IMR-90 (cell line): ENCODE data around the gene DTD1. TPM values are rescaled to one million over a fixed set of nuclear protein-coding genes. Genes with fewer than 3 reads are reported as not detected.

Source experiments
- ATAC-seq: fragments of 200-7000 bp; cut with Tn5 transposase; 2 replicates; pipeline ENCODE4 v1.9.1; 2020; ENCODE audit warnings: low read depth, mild to moderate bottlenecking, moderate library complexity
- BruUV-seq: library from RNA; stranded (reverse); fragments of 400-500 nt; replicated peaks from 2 replicates; lab custom pipeline; 2021; lab: Mats Ljungman, UMichigan
- CTCF ChIA-PET: fragments of 300-600 bp; formaldehyde crosslinking; extraction: SDS; loops from one replicate; lab custom pipeline; 2021; ENCODE audit warnings: antibody characterized with exemption; lab: Yijun Ruan, JAX
- POLR2A ChIA-PET: fragments of 300-600 bp; sonication (Branson Sonifier 250); formaldehyde crosslinking; loops from one replicate; lab custom pipeline; 2022; ENCODE audit warnings: antibody characterized with exemption; ENCODE audit not compliant: unreplicated experiment; lab: Charles Lee
- DNase-seq: peaks from one replicate; pipeline ENCODE4 v3.0.0; 2013
- H2AFZ ChIP-seq: replicated peaks from 2 replicates; pipeline ENCODE3; 2013; ENCODE audit warnings: low read length, mild to moderate bottlenecking; ENCODE audit not compliant: poor library complexity
- H2AK5ac ChIP-seq: 2 replicates; pipeline ENCODE4 v1.6.1; 2013; ENCODE audit warnings: low read depth, low read length, inconsistent platforms
- H2AK9ac ChIP-seq: replicated peaks from 2 replicates; pipeline ENCODE3; 2013; ENCODE audit warnings: mild to moderate bottlenecking, low read depth, low read length, moderate library complexity; ENCODE audit not compliant: poor library complexity
- H2BK120ac ChIP-seq: 2 replicates; pipeline ENCODE4 v1.6.1; 2013; ENCODE audit warnings: low read depth, low read length, inconsistent platforms
- H2BK15ac ChIP-seq: 3 replicates; pipeline ENCODE4 v1.6.1; 2013; ENCODE audit warnings: low read depth, low read length, inconsistent platforms
- H2BK20ac ChIP-seq: 2 replicates; pipeline ENCODE4 v1.6.1; 2013; ENCODE audit warnings: low read depth, mild to moderate bottlenecking, inconsistent platforms, low read length, moderate library complexity
- H2BK5ac ChIP-seq: 2 replicates; pipeline ENCODE4 v1.6.1; 2013; ENCODE audit warnings: mild to moderate bottlenecking, low read depth, low read length, inconsistent platforms; ENCODE audit not compliant: poor library complexity, severe bottlenecking
- H3K14ac ChIP-seq: replicated peaks from 2 replicates; pipeline ENCODE4 v1.6.1; 2013; ENCODE audit warnings: low read depth, low read length, inconsistent platforms
- H3K18ac ChIP-seq: 2 replicates; pipeline ENCODE4 v1.6.1; 2013; ENCODE audit warnings: low read depth, low read length, control low read depth
- H3K23ac ChIP-seq: 2 replicates; pipeline ENCODE4 v1.6.1; 2013; ENCODE audit warnings: low read depth, low read length, inconsistent platforms
- H3K27ac ChIP-seq: 2 replicates; pipeline ENCODE4 v1.5.1; 2013; ENCODE audit warnings: mild to moderate bottlenecking, control low read depth, low read length; ENCODE audit not compliant: insufficient read depth
- H3K27me3 ChIP-seq: 2 replicates; pipeline ENCODE4 v1.6.1; 2013; ENCODE audit warnings: low read length; ENCODE audit not compliant: control insufficient read depth, insufficient read depth
- H3K36me3 ChIP-seq: 2 replicates; pipeline ENCODE4 v1.6.1; 2013; ENCODE audit warnings: low read length, mixed read lengths; ENCODE audit not compliant: control insufficient read depth, insufficient read depth
- H3K4ac ChIP-seq: 2 replicates; pipeline ENCODE4 v1.6.1; 2013; ENCODE audit warnings: low read depth, low read length, inconsistent platforms
- H3K4me1 ChIP-seq: 2 replicates; pipeline ENCODE4 v1.6.1; 2013; ENCODE audit warnings: low read length, mixed read lengths; ENCODE audit not compliant: control insufficient read depth, insufficient read depth
- H3K4me2 ChIP-seq: 2 replicates; pipeline ENCODE4 v1.6.1; 2013; ENCODE audit warnings: low read depth, mild to moderate bottlenecking, control low read depth, low read length, moderate library complexity
- H3K4me3 ChIP-seq: 2 replicates; pipeline ENCODE4 v1.5.1; 2013; ENCODE audit warnings: low read depth, mild to moderate bottlenecking, control low read depth, low read length, moderate library complexity; ENCODE audit not compliant: insufficient read depth
- H3K56ac ChIP-seq: 2 replicates; pipeline ENCODE4 v1.6.1; 2013; ENCODE audit warnings: low read length, inconsistent platforms; ENCODE audit not compliant: insufficient read depth; ENCODE audit errors: extremely low read depth
- H3K79me1 ChIP-seq, 2 experiments: 2 replicates each; pipeline ENCODE4 v1.6.1; 2013; ENCODE audit warnings: low read length in 2 of 2, inconsistent platforms in 1 of 2, low read depth in 1 of 2
- H3K9ac ChIP-seq: 2 replicates; pipeline ENCODE4 v1.6.1; 2013; ENCODE audit warnings: low read depth, low read length, control low read depth
- H3K9me1 ChIP-seq: 2 replicates; pipeline ENCODE4 v1.6.1; 2013; ENCODE audit warnings: low read length, inconsistent platforms; ENCODE audit not compliant: insufficient read depth
- H3K9me3 ChIP-seq: 2 replicates; pipeline ENCODE4 v1.6.1; 2013; ENCODE audit warnings: low read length; ENCODE audit not compliant: control insufficient read depth, insufficient read depth
- H4K20me1 ChIP-seq: 2 replicates; pipeline ENCODE4 v1.6.1; 2013; ENCODE audit warnings: low read length, inconsistent platforms; ENCODE audit not compliant: insufficient read depth
- H4K5ac ChIP-seq: 2 replicates; pipeline ENCODE4 v1.6.1; 2013; ENCODE audit warnings: mild to moderate bottlenecking, low read depth, low read length, control low read depth
- H4K8ac ChIP-seq, 2 experiments: 2 replicates each; pipeline ENCODE4 v1.6.1; 2013; ENCODE audit warnings: low read depth in 2 of 2, low read length in 2 of 2, control low read depth in 1 of 2, inconsistent platforms in 1 of 2
- H4K91ac ChIP-seq: 2 replicates; pipeline ENCODE4 v1.6.1; 2013; ENCODE audit warnings: low read depth, low read length, inconsistent platforms; ENCODE audit not compliant: insufficient read depth
- BHLHE40 ChIP-seq: fragments of 150-350 bp; IDR thresholded peaks from 2 replicates; pipeline ENCODE4 v1.6.1; 2016; ENCODE audit warnings: mild to moderate bottlenecking, low read depth, low read length
- CEBPB ChIP-seq: IDR thresholded peaks from 2 replicates; pipeline ENCODE4 v1.6.1; 2012; ENCODE audit warnings: low read depth, low read length, improper control_type of control experiment
- CHD1 ChIP-seq: IDR thresholded peaks from 2 replicates; pipeline ENCODE4 v1.6.1; 2012; ENCODE audit warnings: low read depth, low read length, improper control_type of control experiment
- CTCF ChIP-seq: conservative IDR thresholded peaks from 2 replicates; pipeline ENCODE4 v1.5.1; 2012; ENCODE audit warnings: mild to moderate bottlenecking, low read depth, low read length, improper control_type of control experiment
- FOS ChIP-seq: fragments of 150-350 bp; IDR thresholded peaks from 2 replicates; pipeline ENCODE4 v1.6.1; 2016; ENCODE audit warnings: low read depth, low read length
- MAZ ChIP-seq: IDR thresholded peaks from 2 replicates; pipeline ENCODE4 v1.6.1; 2012; ENCODE audit warnings: low read depth, mild to moderate bottlenecking, low read length, improper control_type of control experiment, moderate library complexity, borderline replicate concordance
- MXI1 ChIP-seq: IDR thresholded peaks from 2 replicates; pipeline ENCODE4 v1.6.1; 2012; ENCODE audit warnings: low read depth, mild to moderate bottlenecking, low read length, moderate library complexity, borderline replicate concordance
- POLR2A ChIP-seq: IDR thresholded peaks from 2 replicates; pipeline ENCODE4 v1.6.1; 2012; ENCODE audit warnings: mild to moderate bottlenecking, low read depth, low read length
- RCOR1 ChIP-seq: IDR thresholded peaks from 2 replicates; pipeline ENCODE4 v1.6.1; 2012; ENCODE audit warnings: mild to moderate bottlenecking, low read length, improper control_type of control experiment; ENCODE audit not compliant: insufficient replicate concordance
- USF2 ChIP-seq: fragments of 150-350 bp; IDR thresholded peaks from 2 replicates; pipeline ENCODE4 v1.6.1; 2017; ENCODE audit warnings: mild to moderate bottlenecking, antibody characterized with exemption, low read length, low read depth
- WGBS, 2 experiments: methylation state at CpG; one replicate each; pipeline versions ENCODE4 v1.1.5 to v1.1.7; 2013; ENCODE audit warnings: missing lambda C conversion rate in 2 of 2; ENCODE audit not compliant: insufficient read length in 1 of 2; ENCODE audit errors: extremely low coverage in 2 of 2; 5-methylcytosine and 5-hydroxymethylcytosine counted together
- dilution Hi-C: fragments of 300-500 bp; cut with HindIII; formaldehyde crosslinking; loops from one replicate; pipeline ENCODE4 v1.14.3; 2018; ENCODE audit warnings: low sequenced_read_pairs; ENCODE audit not compliant: unreplicated experiment
- in situ Hi-C: fragments of 300-500 bp; cut with MboI; formaldehyde crosslinking; loops from 3 replicates; pipeline ENCODE4 v1.14.3; 2019; ENCODE audit warnings: low sequenced_read_pairs, inconsistent platforms, mixed read lengths
- intact Hi-C: fragments of 100-400 bp; cut with micrococcal nuclease; formaldehyde crosslinking; loops from 2 replicates; pipeline ENCODE4 v1.10.0; 2022
- polyA plus RNA-seq, 3 experiments: library from polyadenylated mRNA; depleted of rRNA; stranded (reverse); fragments of >200 nt; gene quantifications; 2 replicates each; pipeline ENCODE4 v1.2.3, GENCODE V29; 2012; ENCODE audit warnings: low replicate concordance in 1 of 3
- total RNA-seq: library from RNA; depleted of rRNA; stranded (reverse); fragments of >200 nt; gene quantifications from 2 replicates; pipeline ENCODE4 v1.2.3, GENCODE V29; 2012

DTD1 gene
- total and polyA plus RNA-seq, 2 of the 4 experiments (the other 2 are of a cell fraction) = 73.1 to 101 TPM

- peak overlapping the region; percentile 94 for H2BK15ac ChIP-seq
- dilution Hi-C loops = no loop called here
- CTCF ChIA-PET = interaction anchor here (2.4 kb wide), 1 partner anchor 74 kb away, joined by 7 read pairs; no protein-coding TSS in a partner anchor
These were observed 117.6 kb downstream of the DTD1 start for GRCh38 chr20:18705490-18705889.

More at GRCh38 chr20:18705490-18705889, 117.6 kb downstream of the DTD1 start:
- peaks cover 24 to 42% of the 10 kb centered on the region in 2 experiments for H3K79me1 ChIP-seq
- H4K20me1 ChIP-seq = no peaks in the 10 kb centered on the region
- peak; percentile 97 for DNase-seq
- H3K4ac ChIP-seq = peak overlapping the region; percentile 97
- H3K4me2 ChIP-seq = peak overlapping the region; percentile 64; the same call in 1 of the 2 replicates
- peak overlapping the region; percentile 94 for H2AK9ac ChIP-seq
- no peaks in the 10 kb centered on the region for H3K27me3 ChIP-seq
- H2AK5ac ChIP-seq = peak overlapping the region; percentile 99
- POLR2A ChIA-PET = interaction anchor here (0.6 kb wide), 1 partner anchor 120 kb away, joined by 4 read pairs; no protein-coding TSS in a partner anchor
- H3K9me3 ChIP-seq = no peaks in the 10 kb centered on the region
- H3K9me1 ChIP-seq = peaks cover 10% of the 10 kb centered on the region
- peak overlapping the region; percentile 100 for H2BK5ac ChIP-seq
- H3K36me3 ChIP-seq = no peaks in the 10 kb centered on the region
- peak overlapping the region; percentile 88 to 98 for H4K8ac ChIP-seq
- peaks cover 16% of the 10 kb centered on the region for H3K4me1 ChIP-seq
- peak overlapping the region; percentile 90 for H3K56ac ChIP-seq
- WGBS, 2 experiments = 0% methylated on average over 2 of the region's 3 CpGs; no CpG with 5 or more reads in 1 of the 2 experiments
- peak overlapping the region; percentile 98 for H3K23ac ChIP-seq
- peak overlapping the region; percentile 91 for H3K18ac ChIP-seq
- H2AFZ ChIP-seq = peak overlapping the region; percentile 83
- in situ Hi-C loops = no loop called here
- H2BK120ac ChIP-seq = peak overlapping the region; percentile 99
- BruUV-seq = no TSS peak
- ATAC-seq = peak; percentile 95
- H3K4me3 ChIP-seq = no peak overlapping the region
- peak overlapping the region; percentile 99 for H2BK20ac ChIP-seq
- no peak for TF ChIP-seq POLR2A
- TF ChIP-seq MAZ = no peak
- no peak for TF ChIP-seq MXI1
- peak; percentile 67 for TF ChIP-seq RCOR1
- TF ChIP-seq CTCF = no peak
- peak; percentile 28; the same call in 1 of the 2 replicates for TF ChIP-seq BHLHE40
- peak; percentile 87 for TF ChIP-seq USF2
- peak; percentile 45; the same call in 1 of the 2 replicates for TF ChIP-seq CEBPB
- peak; percentile 22; the same call in 1 of the 2 replicates for TF ChIP-seq FOS
- TF ChIP-seq CHD1 = no peak
- peak overlapping the region; percentile 90 for H4K5ac ChIP-seq
- H3K27ac ChIP-seq = peak overlapping the region; percentile 92
- H3K9ac ChIP-seq = no peak overlapping the region
- H4K91ac ChIP-seq = peak overlapping the region; percentile 95
- H3K14ac ChIP-seq = peak overlapping the region; percentile 99
- intact Hi-C loops = no loop called here
